Neural progenitor cell (in vitro differentiated cells): ENCODE measurements around the gene MAEL. TPM values are rescaled to one million over a fixed set of nuclear protein-coding genes. Genes with fewer than 3 reads are reported as not detected.

Experiments used
- DNase-seq: peaks from one replicate; pipeline ENCODE4 v3.0.0-alpha.2; 2016; ENCODE audit warnings: low spot score
- H2AFZ ChIP-seq: fragments of 200-600 bp; sonication (generic); replicated peaks from 2 replicates; pipeline ENCODE4 v1.6.1; 2016; ENCODE audit warnings: antibody characterized with exemption
- H3F3A ChIP-seq: fragments of 200-600 bp; sonication (generic); 2 replicates; pipeline ENCODE4 v1.6.1; 2016; ENCODE audit warnings: antibody characterized with exemption, low read depth
- H3K27ac ChIP-seq: fragments of 200-600 bp; sonication (generic); 2 replicates; pipeline ENCODE4 v1.5.1; 2016; ENCODE audit warnings: mild to moderate bottlenecking
- H3K27me3 ChIP-seq: fragments of 200-600 bp; sonication (generic); 2 replicates; pipeline ENCODE4 v1.6.1; 2016; ENCODE audit warnings: mild to moderate bottlenecking, moderate library complexity
- H3K36me3 ChIP-seq: fragments of 200-600 bp; sonication (generic); 2 replicates; pipeline ENCODE4 v1.5.1; 2016
- H3K4me1 ChIP-seq: fragments of 200-600 bp; sonication (generic); 2 replicates; pipeline ENCODE4 v1.6.1; 2016; ENCODE audit warnings: mixed run types
- H3K4me2 ChIP-seq: fragments of 200-600 bp; sonication (generic); 2 replicates; pipeline ENCODE4 v1.6.1; 2016
- H3K4me3 ChIP-seq: fragments of 200-600 bp; sonication (generic); 2 replicates; pipeline ENCODE4 v1.5.1; 2016
- H3K79me2 ChIP-seq: fragments of 200-600 bp; sonication (generic); 2 replicates; pipeline ENCODE4 v1.6.1; 2016; ENCODE audit warnings: low read depth
- H3K9ac ChIP-seq: fragments of 200-600 bp; sonication (generic); 2 replicates; pipeline ENCODE4 v1.6.1; 2016
- H3K9me3 ChIP-seq: fragments of 200-600 bp; sonication (generic); 2 replicates; pipeline ENCODE4 v1.5.1; 2016; ENCODE audit warnings: low read depth
- H4K20me1 ChIP-seq: fragments of 200-600 bp; sonication (generic); 2 replicates; pipeline ENCODE4 v1.6.1; 2016; ENCODE audit warnings: low read depth
- H3K27ac Mint-ChIP-seq: 3 replicates; pipeline ENCODE4 v1.8.0; 2021; ENCODE audit warnings: mixed read lengths
- H3K27me3 Mint-ChIP-seq: 2 replicates; pipeline ENCODE4 v1.8.0; 2022; ENCODE audit warnings: low read depth, mild to moderate bottlenecking, inconsistent platforms, moderate library complexity, mixed read lengths; ENCODE audit not compliant: insufficient read depth
- H3K36me3 Mint-ChIP-seq: 3 replicates; pipeline ENCODE4 v1.8.0; 2021; ENCODE audit warnings: mixed read lengths
- H3K4me1 Mint-ChIP-seq: 3 replicates; pipeline ENCODE4 v1.8.0; 2021; ENCODE audit warnings: mixed read lengths
- H3K4me3 Mint-ChIP-seq: 3 replicates; pipeline ENCODE4 v1.8.0; 2021; ENCODE audit warnings: mild to moderate bottlenecking, moderate library complexity, mixed read lengths
- H3K9me3 Mint-ChIP-seq: 3 replicates; pipeline ENCODE4 v1.8.0; 2020; ENCODE audit warnings: mixed read lengths
- EZH2 ChIP-seq: fragments of 200-600 bp; sonication (generic); IDR thresholded peaks from 2 replicates; pipeline ENCODE4 v1.6.1; 2017; ENCODE audit warnings: antibody characterized with exemption, mild to moderate bottlenecking, moderate library complexity
- EZH2phosphoT487 ChIP-seq: fragments of 200-600 bp; sonication (generic); IDR thresholded peaks from 2 replicates; pipeline ENCODE4 v1.6.1; 2017; ENCODE audit warnings: antibody characterized with exemption
- total RNA-seq: library from RNA; depleted of rRNA; stranded (reverse); fragments of >200 nt; gene quantifications from 2 replicates; pipeline ENCODE4 v1.2.3, GENCODE V29; 2015; ENCODE audit warnings: low replicate concordance
- TF ChIP-seq, protein P1 (sequence below): fragments of 200-600 bp; sonication (generic); IDR thresholded peaks from 2 replicates; pipeline ENCODE4 v1.5.1; 2017; ENCODE audit warnings: antibody characterized with exemption, mild to moderate bottlenecking

The MAEL gene
- 1.2 TPM in 1 of 2 replicates, not detected in the other for total RNA-seq

DNA sequence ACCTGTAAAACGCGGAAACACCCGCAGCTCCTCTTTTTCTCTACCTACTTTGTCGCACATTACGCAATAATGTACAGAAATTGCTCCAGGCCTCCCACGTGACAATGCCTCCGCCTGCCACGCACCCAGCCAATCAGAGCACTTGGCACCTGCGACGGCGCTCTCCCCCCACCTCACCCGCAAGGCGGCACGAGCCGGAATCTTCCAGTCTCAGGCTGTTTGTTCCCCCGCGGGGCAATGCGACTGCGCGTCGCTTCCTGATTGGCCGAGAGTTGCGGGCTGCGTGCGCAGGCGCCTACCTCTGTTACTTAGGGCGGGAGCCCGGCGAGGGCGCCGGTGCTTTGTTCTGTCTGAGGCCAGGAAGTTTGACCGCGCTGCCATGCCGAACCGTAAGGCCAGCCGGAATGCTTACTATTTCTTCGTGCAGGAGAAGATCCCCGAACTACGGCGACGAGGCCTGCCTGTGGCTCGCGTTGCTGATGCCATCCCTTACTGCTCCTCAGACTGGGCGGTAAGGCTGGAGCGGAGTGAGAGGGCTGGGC lies at the start of gene MAEL:
Gene MAEL, plus strand, starts transcription at position 307 of the 542 bp plus-strand sequence. Its CDS starts 73 bp downstream, at position 380.
- Histone ChIP-seq H3K9ac (no peak within 1 kb of the TSS), H3K79me2 (no peaks in the 10 kb centered on the region), H3K36me3 (no peaks in the 10 kb centered on the region), H4K20me1 (no peaks in the 10 kb centered on the region), H3K27ac (no peak within 1 kb of the TSS), H3K9me3 (no peaks in the 10 kb centered on the region), H3K4me1 (no peaks in the 10 kb centered on the region), H3F3A (no peaks in the 10 kb centered on the region), H2AFZ (no peak within 1 kb of the TSS), H3K27me3 (no peaks in the 10 kb centered on the region), H3K4me3 (no peak within 1 kb of the TSS), H3K4me2 (no peak within 1 kb of the TSS)
- Mint-ChIP-seq H3K36me3 (no peaks in the 10 kb centered on the region), H3K9me3 (peaks cover 6% of the 10 kb centered on the region), H3K27ac (no peak within 1 kb of the TSS), H3K4me1 (peaks cover 5% of the 10 kb centered on the region), H3K27me3 (no peaks in the 10 kb centered on the region), H3K4me3 (no peak within 1 kb of the TSS)
- DNase-seq = no peak
- TF ChIP-seq EZH2phosphoT487 = no peak
- TF ChIP-seq EZH2 = no peak
- TF ChIP-seq, protein P1, sequence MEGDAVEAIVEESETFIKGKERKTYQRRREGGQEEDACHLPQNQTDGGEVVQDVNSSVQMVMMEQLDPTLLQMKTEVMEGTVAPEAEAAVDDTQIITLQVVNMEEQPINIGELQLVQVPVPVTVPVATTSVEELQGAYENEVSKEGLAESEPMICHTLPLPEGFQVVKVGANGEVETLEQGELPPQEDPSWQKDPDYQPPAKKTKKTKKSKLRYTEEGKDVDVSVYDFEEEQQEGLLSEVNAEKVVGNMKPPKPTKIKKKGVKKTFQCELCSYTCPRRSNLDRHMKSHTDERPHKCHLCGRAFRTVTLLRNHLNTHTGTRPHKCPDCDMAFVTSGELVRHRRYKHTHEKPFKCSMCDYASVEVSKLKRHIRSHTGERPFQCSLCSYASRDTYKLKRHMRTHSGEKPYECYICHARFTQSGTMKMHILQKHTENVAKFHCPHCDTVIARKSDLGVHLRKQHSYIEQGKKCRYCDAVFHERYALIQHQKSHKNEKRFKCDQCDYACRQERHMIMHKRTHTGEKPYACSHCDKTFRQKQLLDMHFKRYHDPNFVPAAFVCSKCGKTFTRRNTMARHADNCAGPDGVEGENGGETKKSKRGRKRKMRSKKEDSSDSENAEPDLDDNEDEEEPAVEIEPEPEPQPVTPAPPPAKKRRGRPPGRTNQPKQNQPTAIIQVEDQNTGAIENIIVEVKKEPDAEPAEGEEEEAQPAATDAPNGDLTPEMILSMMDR = no peak

GRCh38 chr1:166939741-166940375 lies 49.2 kb upstream of the MAEL start:
- no peaks in the 10 kb centered on the region for H3K27me3 ChIP-seq
- Mint-ChIP-seq H3K36me3 (peaks cover 66% of the 10 kb centered on the region), H3K4me1 (peaks cover 17% of the 10 kb centered on the region), H3K4me3 (no peak overlapping the region), H3K27me3 (peaks cover 2% of the 10 kb centered on the region), H3K27ac (no peak overlapping the region), H3K9me3 (no peaks in the 10 kb centered on the region)
- H3K9me3 ChIP-seq = no peaks in the 10 kb centered on the region
- no peaks in the 10 kb centered on the region for H3K36me3 ChIP-seq
- H3K4me2 ChIP-seq = no peak overlapping the region
- peaks cover 4% of the 10 kb centered on the region for H3K4me1 ChIP-seq
- H2AFZ ChIP-seq = no peak overlapping the region
- H3F3A ChIP-seq = no peaks in the 10 kb centered on the region
- H3K4me3 ChIP-seq = no peak overlapping the region
- no peak for TF ChIP-seq EZH2
- no peak for TF ChIP-seq EZH2phosphoT487
- TF ChIP-seq, protein P1 = no peak
- no peak for DNase-seq
- H3K27ac ChIP-seq = no peak overlapping the region
- H4K20me1 ChIP-seq = no peaks in the 10 kb centered on the region
- no peak overlapping the region for H3K9ac ChIP-seq
- H3K79me2 ChIP-seq = no peaks in the 10 kb centered on the region

DNA sequence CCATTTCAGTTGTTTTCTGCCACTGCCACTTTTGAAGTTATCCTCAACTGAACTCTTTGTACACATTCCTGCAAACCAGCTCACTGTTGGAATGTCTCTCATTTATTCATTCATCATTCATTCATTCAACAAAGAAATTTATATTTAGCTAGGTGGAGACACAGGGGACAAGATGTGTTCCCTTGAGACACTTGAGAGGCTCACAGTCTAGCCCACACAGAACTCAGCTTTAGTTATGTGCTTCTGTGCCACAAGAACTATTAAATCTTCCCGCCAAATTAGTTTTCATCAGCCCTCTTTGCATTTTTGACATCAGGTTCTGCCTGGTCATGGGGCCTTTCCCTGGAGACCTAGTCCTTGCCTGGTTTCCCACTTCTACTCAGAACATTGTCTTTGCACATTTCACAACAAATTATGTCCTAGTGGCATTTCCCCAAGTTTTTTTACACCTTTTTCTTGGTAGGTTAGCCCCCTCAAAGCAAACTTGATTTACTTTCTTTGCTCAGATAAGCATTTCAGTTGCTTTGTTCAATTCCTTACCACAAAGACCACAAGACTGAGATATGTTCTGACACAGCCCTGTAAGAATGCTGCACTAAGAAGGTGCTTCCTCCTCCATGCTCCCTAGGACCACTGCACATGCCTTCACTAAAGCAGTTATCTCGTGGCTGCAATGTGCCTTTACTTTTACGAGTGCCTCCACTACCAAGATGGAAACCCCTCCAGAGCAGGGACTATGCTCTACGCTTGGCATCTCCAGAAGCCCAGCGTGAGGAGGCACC lies 44.7 kb upstream of the MAEL start:
- H3K4me3 ChIP-seq = no peak overlapping the region
- H3K36me3 Mint-ChIP-seq = peaks cover 40% of the 10 kb centered on the region
- peaks cover 56% of the 10 kb centered on the region for H3K4me1 Mint-ChIP-seq
- H3K9me3 ChIP-seq = no peaks in the 10 kb centered on the region
- H3K9ac ChIP-seq = no peak overlapping the region
- peaks cover 2% of the 10 kb centered on the region for H3K9me3 Mint-ChIP-seq
- H3K27me3 Mint-ChIP-seq = peaks cover 2% of the 10 kb centered on the region
- TF ChIP-seq, protein P1 = no peak
- no peak for TF ChIP-seq EZH2phosphoT487
- TF ChIP-seq EZH2 = no peak
- no peaks in the 10 kb centered on the region for H4K20me1 ChIP-seq
- no peak overlapping the region for H3K27ac Mint-ChIP-seq
- H3K36me3 ChIP-seq = no peaks in the 10 kb centered on the region
- H3K4me3 Mint-ChIP-seq = no peak overlapping the region
- H3K79me2 ChIP-seq = no peaks in the 10 kb centered on the region
- H3K27me3 ChIP-seq = peaks cover 7% of the 10 kb centered on the region
- peaks cover 30% of the 10 kb centered on the region for H3F3A ChIP-seq
- no peak overlapping the region for H2AFZ ChIP-seq
- H3K4me1 ChIP-seq = peaks cover 37% of the 10 kb centered on the region
- no peak overlapping the region for H3K27ac ChIP-seq
- no peak for DNase-seq
- H3K4me2 ChIP-seq = no peak overlapping the region
